Right lobe of liver (tissue), 6 donors: Measurements from ENCODE around the gene CTDSPL. TPM values are rescaled to one million over a fixed set of nuclear protein-coding genes. Genes with fewer than 3 reads are reported as not detected.

Source experiments
- ATAC-seq, 4 donors: fragments of 200-7000 bp; cut with Tn5 transposase; one replicate each; pipeline ENCODE4 v1.9.1; 2020; ENCODE audit warnings: mild to moderate bottlenecking in 4 of 4, moderate library complexity in 4 of 4
- DNase-seq, 3 donors: peaks; one replicate each; pipeline ENCODE4 v3.0.0-alpha.2; 2020
- H3K27ac ChIP-seq, 3 donors: fragments of 200-600 bp; one replicate each; pipeline ENCODE4 v1.8.0; 2022
- H3K27me3 ChIP-seq, 2 donors: fragments of 200-600 bp; one replicate each; pipeline ENCODE4 v1.8.0; 2022
- H3K36me3 ChIP-seq, 4 donors: fragments of 200-600 bp; sonication (generic) in 1 of 4; one replicate each; pipeline versions ENCODE4 v1.5.1 to v1.8.0; 2017 to 2022; ENCODE audit warnings: control low read depth in 1 of 4
- H3K4me1 ChIP-seq, 4 donors: fragments of 200-600 bp; sonication (generic) in 1 of 4; one replicate each; pipeline versions ENCODE4 v1.5.1 to v1.8.0; 2017 to 2022; ENCODE audit warnings: control low read depth in 1 of 4
- H3K4me3 ChIP-seq, 3 donors: fragments of 200-600 bp; one replicate each; pipeline ENCODE4 v1.8.0; 2022
- H3K9me3 ChIP-seq, 4 donors: fragments of 200-600 bp; sonication (generic) in 1 of 4; one replicate each; pipeline versions ENCODE4 v1.5.1 to v1.8.0; 2017 to 2022; ENCODE audit warnings: control low read depth in 1 of 4
- CTCF ChIP-seq, 4 donors: fragments of 200-600 bp in 3 of 4; fragments of 450-650 bp in 1 of 4; IDR thresholded peaks; one replicate each; pipeline versions ENCODE4 v1.5.1 to v1.8.0; 2016 to 2022; ENCODE audit warnings: antibody characterized with exemption in 4 of 4, mild to moderate bottlenecking in 2 of 4
- POLR2A ChIP-seq: fragments of 450-650 bp; IDR thresholded peaks from one replicate; pipeline ENCODE4 v1.6.1; 2017; ENCODE audit warnings: antibody characterized with exemption, mild to moderate bottlenecking
- WGBS: methylation state at CpG from one replicate; pipeline ENCODE4 v1.1.6; 2018; ENCODE audit warnings: low coverage, low lambda C conversion rate; ENCODE audit not compliant: insufficient coverage; ENCODE audit errors: missing lambda C conversion rate; 5-methylcytosine and 5-hydroxymethylcytosine counted together
- intact Hi-C, 2 donors: fragments of 100-400 bp; cut with DNase I; formaldehyde crosslinking; loops; one replicate each; pipeline versions ENCODE4 v1.11.2 to v1.14.1; 2022
- total RNA-seq, 6 experiments: library from RNA; depleted of rRNA in 2 of 6; stranded (reverse); fragments of >200 nt in 2 of 6; fragmentation: NEBNext Ultra II Directional in 3 of 6; extraction: Animal tissue kit (Norgen Biotek cat#: 25700) in 3 of 6; gene quantifications; one replicate each; pipeline versions ENCODE4 v1.1.0 to v1.2.4, GENCODE V29; 2016 to 2023
- donor health status: DM: no; HTN: yes; CAD: no.
- donor health status: DM: no; HTN: no; CAD: no.
- donor health status: DM: no; HTN: no; CAD: no.
- donor health status: DM: no; HTN: yes; CAD: no.
- donor health status: DM: no; HTN: yes; CAD: no.

CTDSPL gene
- total RNA-seq, 6 experiments from 2014 or later: 14.9 to 22.8 (median 18.0) TPM

DNA sequence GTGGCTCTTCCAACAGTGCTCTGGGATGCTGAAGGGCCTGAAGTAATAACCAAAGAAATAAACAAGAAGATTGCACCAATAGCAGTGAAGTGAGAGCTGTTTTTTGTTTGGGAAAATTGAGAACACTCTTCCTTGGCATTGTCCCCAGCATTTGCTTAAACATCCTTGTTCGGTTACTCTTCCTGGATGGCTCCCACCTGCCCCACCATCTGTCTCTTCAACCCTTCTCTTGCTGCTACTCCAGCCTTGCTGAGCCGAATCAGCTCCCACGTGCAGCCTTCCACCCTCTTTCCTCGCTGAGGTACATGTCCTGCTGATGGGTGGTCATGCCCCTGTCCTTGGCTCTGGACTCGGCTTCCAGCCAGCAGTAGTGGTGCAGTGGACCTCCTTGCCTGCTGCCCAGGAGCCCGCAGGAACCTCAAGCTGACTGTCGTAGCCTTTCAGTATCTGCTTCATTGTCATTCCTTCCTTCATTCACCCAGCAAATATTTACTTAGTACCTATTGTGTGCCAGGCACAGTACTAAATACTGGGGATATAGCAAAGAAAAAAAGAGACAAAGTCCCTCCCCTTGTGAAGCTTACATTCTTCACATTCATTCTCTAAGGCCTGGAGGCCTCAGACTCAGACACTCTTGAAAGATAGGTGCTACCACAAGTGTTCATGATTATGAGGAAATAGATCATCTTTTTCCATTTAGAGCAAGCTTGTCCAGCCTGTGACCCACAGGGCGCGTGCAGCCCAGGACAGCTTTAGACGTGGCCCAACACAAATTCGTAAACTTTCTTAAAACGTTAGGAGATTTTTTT is 111.8 kb downstream of the CTDSPL start:
- intact Hi-C loops: loop anchor here in 1 of 2 donors (5.0 kb wide), 1 partner anchor 121 kb away; no protein-coding TSS in a partner anchor
- WGBS: 85% methylated on average over 8 of the region's 12 CpGs
- peaks cover 0 to 10% (median 3%) of the 10 kb centered on the region in 4 donors for H3K36me3 ChIP-seq
- no peaks in the 10 kb centered on the region for H3K4me1 ChIP-seq
- H3K27ac ChIP-seq: no peak overlapping the region
- ATAC-seq: no peak
- no peaks in the 10 kb centered on the region for H3K9me3 ChIP-seq
- no peak overlapping the region for H3K4me3 ChIP-seq
- no peak for TF ChIP-seq CTCF (IDR thresholded peaks at IDR 0.05)
- TF ChIP-seq POLR2A: no peak
- no peaks in the 10 kb centered on the region for H3K27me3 ChIP-seq
- peak in 2 of 3 donors; percentile 30 to 35 for DNase-seq

DNA sequence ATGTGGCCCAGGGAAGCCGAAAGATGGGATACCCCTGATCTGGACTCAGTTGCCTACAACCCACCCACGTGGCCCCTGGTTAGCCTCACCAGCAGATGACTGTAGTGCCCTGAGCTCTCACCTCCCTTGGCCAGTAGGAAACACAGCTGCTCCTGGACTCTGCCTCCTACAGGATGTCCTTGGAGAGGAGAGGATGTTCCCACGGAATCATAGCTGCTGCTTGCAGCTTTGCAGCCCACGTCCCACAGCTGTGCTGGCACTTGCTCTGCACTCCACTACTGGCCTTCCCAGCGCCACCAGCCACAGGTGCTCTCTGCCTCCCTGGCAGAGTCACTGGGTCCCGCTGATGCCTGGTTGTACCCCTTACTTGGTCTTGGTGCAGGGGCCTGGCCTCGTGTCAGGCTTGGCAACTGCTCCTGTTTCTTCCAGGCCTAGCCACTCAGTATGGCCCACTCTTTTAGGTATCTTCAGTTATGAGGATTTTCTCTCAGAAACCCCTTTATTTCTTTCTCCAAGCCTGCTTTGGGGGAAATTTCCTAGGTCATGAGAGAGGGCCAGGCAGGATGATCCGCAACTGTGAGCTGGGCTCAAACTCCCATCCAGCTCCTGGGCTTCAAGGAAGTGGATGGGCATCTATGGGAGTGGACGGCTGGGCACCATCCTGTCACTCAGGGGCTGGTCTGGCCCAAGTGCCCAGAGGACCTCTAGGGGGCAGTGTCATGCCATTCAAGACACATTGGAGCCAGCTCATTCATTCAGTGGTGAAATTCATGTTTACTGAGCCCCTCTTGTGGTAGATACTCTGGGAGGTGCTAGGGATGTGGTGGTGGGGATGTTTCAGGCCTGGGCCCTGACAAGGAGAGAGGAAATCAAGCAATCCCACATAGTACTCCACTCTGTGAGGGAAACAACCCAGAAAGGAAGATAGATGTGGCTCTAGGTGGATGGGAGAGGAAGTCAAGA is 112.7 kb downstream of the CTDSPL start:
- intact Hi-C loops: loop anchor here in 1 of 2 donors (5.0 kb wide), 1 partner anchor 122 kb away; no protein-coding TSS in a partner anchor
- Histone ChIP-seq H3K4me1 (no peaks in the 10 kb centered on the region), H3K27ac (no peak overlapping the region), H3K4me3 (no peak overlapping the region), H3K36me3 (peaks cover 0 to 10% (median 3%) of the 10 kb centered on the region in 4 donors), H3K27me3 (no peaks in the 10 kb centered on the region), H3K9me3 (no peaks in the 10 kb centered on the region)
- DNase-seq: peak; percentile 67 to 69 (median 67)
- TF ChIP-seq CTCF (IDR thresholded peaks at IDR 0.05): peak; percentile 68 to 84 (median 78)
- no peak for TF ChIP-seq POLR2A
- WGBS: 48% methylated on average over 6 of the region's 9 CpGs
- peak; percentile 86 to 93 (median 86) for ATAC-seq

GRCh38 chr3:37979541-37980461 is 118.1 kb downstream of the CTDSPL start:
- TF ChIP-seq POLR2A (no peak), CTCF (IDR thresholded peaks at IDR 0.05) (no peak)
- DNase-seq (peak in 2 of 3 donors; percentile 48 to 53), ATAC-seq (peak; percentile 72 to 84 (median 78))
- peaks cover 0 to 10% (median 3%) of the 10 kb centered on the region in 4 donors for H3K36me3 ChIP-seq
- peaks cover 0 to 15% (median 1%) of the 10 kb centered on the region in 4 donors for H3K4me1 ChIP-seq
- whole genome bisulfite sequencing: 55% methylated on average over 7 of the region's 8 CpGs
- no peak overlapping the region for H3K4me3 ChIP-seq
- H3K27me3 ChIP-seq: no peaks in the 10 kb centered on the region
- intact Hi-C loops: no loop called here
- peak overlapping the region in 1 of 3 donors; percentile 18 for H3K27ac ChIP-seq
- H3K9me3 ChIP-seq: no peaks in the 10 kb centered on the region
